ENCODE results near the gene LHPP. TPM values are rescaled to one million over a fixed set of nuclear protein-coding genes. Genes with fewer than 3 reads are reported as not detected.

Gene LHPP
- total RNA-seq, 1 donor from 2014 or later = 6.0 TPM

DNA sequence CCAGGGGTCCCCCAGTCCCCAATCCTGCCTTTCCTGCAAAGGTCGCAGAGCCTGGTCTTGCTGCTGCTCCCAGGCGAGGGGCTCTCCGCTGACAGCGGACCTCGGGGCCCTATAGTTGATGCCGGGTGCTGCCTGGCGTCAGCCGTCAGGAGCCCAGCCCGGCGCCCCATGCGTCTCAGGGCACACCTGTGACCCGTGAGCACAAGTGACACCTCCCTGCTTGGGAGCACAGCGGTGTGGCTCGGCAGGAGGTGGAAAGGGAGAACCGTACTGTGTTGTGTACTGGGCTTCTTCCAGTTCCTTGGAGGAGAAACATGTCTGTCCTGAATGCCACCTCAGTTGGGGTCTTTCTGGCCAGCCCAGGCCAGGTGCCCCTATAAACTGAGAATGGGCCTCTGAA is 56.7 kb downstream of the LHPP start:
- no peak overlapping the region for H3K4me3 Mint-ChIP-seq (ENCODE audit: unreplicated experiment)
- peaks cover 4% of the 10 kb centered on the region for H3K27me3 Mint-ChIP-seq (ENCODE audit: unreplicated experiment)

DNA sequence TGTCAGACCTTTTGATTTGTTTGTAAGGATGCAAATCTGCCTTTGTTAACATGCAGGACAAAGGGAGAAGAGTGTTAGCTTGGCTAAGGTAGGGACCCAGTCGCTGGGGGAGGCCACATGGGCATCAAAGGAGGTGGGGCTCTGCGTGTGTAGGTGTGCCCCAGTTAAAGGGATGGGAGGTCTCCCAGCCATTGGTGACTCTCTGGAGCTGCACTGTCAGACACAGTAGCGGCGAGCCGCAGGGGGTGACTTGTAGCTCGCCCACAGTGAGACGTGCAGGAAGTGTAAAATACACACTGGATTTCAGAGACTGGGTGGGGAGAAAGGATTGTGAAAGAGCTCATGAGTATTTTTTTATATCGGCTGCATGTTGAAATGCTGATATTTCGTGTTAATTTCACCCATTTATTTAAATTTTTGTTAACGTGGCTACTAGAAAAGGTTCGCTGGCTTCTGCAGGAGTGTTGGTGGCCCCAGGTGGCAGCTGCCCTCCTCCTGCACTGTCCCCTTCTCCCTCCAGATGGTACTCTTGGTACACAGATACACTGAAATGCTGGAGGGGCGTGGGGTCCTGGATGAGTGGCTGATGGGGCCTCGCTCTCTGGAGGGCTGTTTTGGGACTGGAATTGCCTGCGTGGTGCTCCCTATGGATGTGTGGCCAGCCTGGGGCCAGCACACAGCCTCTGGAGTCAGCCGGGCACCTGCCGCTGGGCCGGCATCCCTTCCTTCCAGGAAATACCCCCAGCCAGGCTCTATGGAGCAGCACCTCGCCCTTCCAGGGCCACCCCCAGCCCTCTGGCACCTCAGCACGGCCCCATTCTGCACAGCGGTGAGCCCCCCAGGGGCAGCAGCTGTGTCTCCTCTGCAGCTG is 59.2 kb downstream of the LHPP start:
- Mint-ChIP-seq H3K27ac (ENCODE audit: unreplicated experiment) (no peak overlapping the region), H3K27me3 (ENCODE audit: unreplicated experiment) (peaks cover 4% of the 10 kb centered on the region), H3K4me1 (ENCODE audit: low read depth, unreplicated experiment) (peaks cover 17% of the 10 kb centered on the region), H3K4me3 (ENCODE audit: unreplicated experiment) (no peak overlapping the region), H3K36me3 (ENCODE audit: unreplicated experiment) (peaks cover 4% of the 10 kb centered on the region), H3K9me3 (ENCODE audit: unreplicated experiment) (no peaks in the 10 kb centered on the region)
- TF ChIP-seq, protein P1, sequence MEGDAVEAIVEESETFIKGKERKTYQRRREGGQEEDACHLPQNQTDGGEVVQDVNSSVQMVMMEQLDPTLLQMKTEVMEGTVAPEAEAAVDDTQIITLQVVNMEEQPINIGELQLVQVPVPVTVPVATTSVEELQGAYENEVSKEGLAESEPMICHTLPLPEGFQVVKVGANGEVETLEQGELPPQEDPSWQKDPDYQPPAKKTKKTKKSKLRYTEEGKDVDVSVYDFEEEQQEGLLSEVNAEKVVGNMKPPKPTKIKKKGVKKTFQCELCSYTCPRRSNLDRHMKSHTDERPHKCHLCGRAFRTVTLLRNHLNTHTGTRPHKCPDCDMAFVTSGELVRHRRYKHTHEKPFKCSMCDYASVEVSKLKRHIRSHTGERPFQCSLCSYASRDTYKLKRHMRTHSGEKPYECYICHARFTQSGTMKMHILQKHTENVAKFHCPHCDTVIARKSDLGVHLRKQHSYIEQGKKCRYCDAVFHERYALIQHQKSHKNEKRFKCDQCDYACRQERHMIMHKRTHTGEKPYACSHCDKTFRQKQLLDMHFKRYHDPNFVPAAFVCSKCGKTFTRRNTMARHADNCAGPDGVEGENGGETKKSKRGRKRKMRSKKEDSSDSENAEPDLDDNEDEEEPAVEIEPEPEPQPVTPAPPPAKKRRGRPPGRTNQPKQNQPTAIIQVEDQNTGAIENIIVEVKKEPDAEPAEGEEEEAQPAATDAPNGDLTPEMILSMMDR (IDR thresholded peaks at IDR 0.05; ENCODE audit: partially characterized antibody, unreplicated experiment) = no peak
- no peak for DNase-seq

More for the DNA sequence above, 56.7 kb downstream of the LHPP start:
- TF ChIP-seq, protein P1 (IDR thresholded peaks at IDR 0.05; ENCODE audit: partially characterized antibody, unreplicated experiment) = no peak
- peaks cover 4% of the 10 kb centered on the region for H3K36me3 Mint-ChIP-seq (ENCODE audit: unreplicated experiment)
- peaks cover 2% of the 10 kb centered on the region for H3K9me3 Mint-ChIP-seq (ENCODE audit: unreplicated experiment)
- DNase-seq = no peak
- H3K27ac Mint-ChIP-seq (ENCODE audit: unreplicated experiment) = no peak overlapping the region
- peaks cover 10% of the 10 kb centered on the region for H3K4me1 Mint-ChIP-seq (ENCODE audit: low read depth, unreplicated experiment)

DNA sequence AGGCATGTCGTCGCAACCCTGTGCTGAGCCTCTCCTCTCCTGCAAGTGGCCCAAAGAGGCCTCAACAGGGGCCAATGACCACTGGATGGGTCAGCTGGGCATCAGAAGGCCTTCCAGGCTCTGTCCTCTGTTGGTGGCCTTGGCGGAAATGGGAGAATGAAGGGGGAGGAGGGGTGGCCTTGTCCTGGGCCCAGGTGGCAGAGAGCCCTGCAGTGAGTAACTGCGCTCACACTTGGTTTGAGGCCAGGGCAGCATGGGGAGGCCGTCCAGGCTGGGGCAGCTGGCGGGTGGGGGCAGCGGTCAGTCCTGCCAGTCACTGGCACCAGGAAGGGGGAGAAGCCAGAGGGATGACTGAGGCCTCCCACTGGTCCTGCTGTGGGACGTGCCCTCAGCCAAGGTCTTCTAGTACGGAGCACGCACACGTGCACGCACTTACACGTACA is 59.8 kb downstream of the LHPP start:
- no peak overlapping the region for H3K4me3 Mint-ChIP-seq (ENCODE audit: unreplicated experiment)
- H3K4me1 Mint-ChIP-seq (ENCODE audit: low read depth, unreplicated experiment) = peaks cover 17% of the 10 kb centered on the region
- DNase-seq = no peak
- H3K27ac Mint-ChIP-seq (ENCODE audit: unreplicated experiment) = no peak overlapping the region
- no peaks in the 10 kb centered on the region for H3K9me3 Mint-ChIP-seq (ENCODE audit: unreplicated experiment)
- H3K27me3 Mint-ChIP-seq (ENCODE audit: unreplicated experiment) = peaks cover 4% of the 10 kb centered on the region
- peaks cover 4% of the 10 kb centered on the region for H3K36me3 Mint-ChIP-seq (ENCODE audit: unreplicated experiment)
- TF ChIP-seq, protein P1 (IDR thresholded peaks at IDR 0.05; ENCODE audit: partially characterized antibody, unreplicated experiment) = no peak

DNA sequence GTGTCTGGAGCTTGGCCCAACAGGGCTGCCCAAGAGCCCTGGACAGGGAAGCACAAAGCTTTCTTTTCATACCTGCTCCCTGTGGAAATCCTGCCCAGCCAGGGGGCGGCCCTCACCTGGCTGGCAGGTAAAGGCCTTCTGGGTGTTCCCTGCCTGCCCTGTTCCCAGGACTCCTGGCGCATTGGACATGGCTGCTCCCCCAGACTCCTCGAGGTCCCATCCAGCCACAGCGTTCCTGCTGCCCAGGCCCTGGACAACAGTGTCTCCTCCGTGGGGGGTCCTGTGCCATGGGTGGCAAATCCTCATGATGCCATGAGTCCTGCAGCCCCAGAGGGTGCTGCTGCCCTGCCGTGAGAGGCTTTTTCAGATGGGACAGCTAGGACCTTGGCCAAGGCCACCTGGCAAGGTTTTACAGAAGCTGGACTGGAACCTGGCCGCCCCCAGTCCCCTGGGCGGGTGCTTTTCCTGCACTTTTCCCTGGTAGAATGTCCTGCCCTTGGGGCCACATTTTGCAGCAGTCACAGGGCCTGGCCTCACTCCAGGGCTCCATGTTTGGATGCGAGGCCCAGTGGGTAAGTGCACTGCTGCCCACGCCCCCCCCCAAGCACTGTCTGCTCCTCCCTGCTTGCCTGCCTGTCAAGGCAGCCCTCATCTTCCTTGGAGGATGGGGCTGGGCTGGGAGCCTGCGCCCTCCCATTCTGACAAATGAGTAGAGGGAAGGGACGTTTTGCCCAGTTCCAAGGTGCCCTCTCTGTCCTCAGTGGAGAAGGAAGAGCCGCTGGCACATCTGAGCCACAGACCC is 60.7 kb downstream of the LHPP start:
- peaks cover 4% of the 10 kb centered on the region for H3K36me3 Mint-ChIP-seq (ENCODE audit: unreplicated experiment)
- H3K27ac Mint-ChIP-seq (ENCODE audit: unreplicated experiment) = no peak overlapping the region
- DNase-seq = no peak
- peaks cover 4% of the 10 kb centered on the region for H3K27me3 Mint-ChIP-seq (ENCODE audit: unreplicated experiment)
- no peak overlapping the region for H3K4me3 Mint-ChIP-seq (ENCODE audit: unreplicated experiment)
- H3K4me1 Mint-ChIP-seq (ENCODE audit: low read depth, unreplicated experiment) = peaks cover 17% of the 10 kb centered on the region
- TF ChIP-seq, protein P1 (IDR thresholded peaks at IDR 0.05; ENCODE audit: partially characterized antibody, unreplicated experiment) = no peak
- no peaks in the 10 kb centered on the region for H3K9me3 Mint-ChIP-seq (ENCODE audit: unreplicated experiment)
